MCF 10A (cell line): ENCODE measurements around the gene BRAF. TPM values are rescaled to one million over a fixed set of nuclear protein-coding genes. Genes with fewer than 3 reads are reported as not detected.

Experiments
- BruUV-seq: library from RNA; stranded (reverse); fragments of 400-500 nt; replicated peaks from 2 replicates; lab custom pipeline; 2021; lab: Mats Ljungman, UMichigan
- CTCF ChIA-PET: fragments of 300-600 bp; sonication (Branson Sonifier 250); formaldehyde crosslinking; extraction: SDS; loops from one replicate; lab custom pipeline; 2021; ENCODE audit warnings: antibody characterized with exemption, inconsistent platforms; lab: Yijun Ruan, JAX
- POLR2A ChIA-PET: fragments of 300-600, 350-650 bp; sonication (Branson Sonifier 250); formaldehyde crosslinking; extraction: SDS; loops from one replicate; lab custom pipeline; 2020; ENCODE audit warnings: antibody characterized with exemption, inconsistent platforms; lab: Yijun Ruan, JAX
- DNase-seq: peaks from one replicate; pipeline ENCODE4 v3.0.0-alpha.2; 2018; ENCODE audit not compliant: unreplicated experiment
- H3K27ac Mint-ChIP-seq: one replicate; pipeline ENCODE4 v1.8.0; 2022; ENCODE audit warnings: mild to moderate bottlenecking, low read depth, mixed read lengths; ENCODE audit not compliant: unreplicated experiment
- H3K27me3 Mint-ChIP-seq: one replicate; pipeline ENCODE4 v1.8.0; 2022; ENCODE audit warnings: mixed read lengths; ENCODE audit not compliant: insufficient read depth, unreplicated experiment
- H3K36me3 Mint-ChIP-seq: one replicate; pipeline ENCODE4 v1.8.0; 2022; ENCODE audit warnings: mild to moderate bottlenecking, moderate library complexity, mixed read lengths; ENCODE audit not compliant: insufficient read depth, unreplicated experiment
- H3K4me1 Mint-ChIP-seq: one replicate; pipeline ENCODE4 v1.8.0; 2022; ENCODE audit warnings: mixed read lengths; ENCODE audit not compliant: insufficient read depth, unreplicated experiment
- H3K4me3 Mint-ChIP-seq: one replicate; pipeline ENCODE4 v1.8.0; 2022; ENCODE audit warnings: mild to moderate bottlenecking, moderate library complexity, mixed read lengths; ENCODE audit not compliant: unreplicated experiment
- H3K9me3 Mint-ChIP-seq: one replicate; pipeline ENCODE4 v1.8.0; 2022; ENCODE audit warnings: mixed read lengths; ENCODE audit not compliant: unreplicated experiment
- CTCF ChIP-seq: fragments of 200-600 bp; IDR thresholded peaks from one replicate; pipeline ENCODE4 v1.8.0; 2022; ENCODE audit warnings: antibody characterized with exemption, mild to moderate bottlenecking; ENCODE audit not compliant: unreplicated experiment
- intact Hi-C: fragments of 100-400 bp; cut with micrococcal nuclease; formaldehyde crosslinking; loops from 2 replicates; pipeline ENCODE4 v1.14.1; 2022
- total RNA-seq: library from RNA; stranded (reverse); gene quantifications from 2 replicates; pipeline ENCODE4 v1.2.3, GENCODE V29; 2022

The BRAF gene
- total RNA-seq, 1 experiment from 2014 or later, result 33.7 TPM

GRCh38 chr7:140685407-140686087, 239.2 kb downstream of the BRAF start:
- no TSS peak for BruUV-seq
- H3K4me1 Mint-ChIP-seq, result no peaks in the 10 kb centered on the region
- ChIA-PET POLR2A (interaction anchor here (1.0 to 1.6 kb wide), 2 partner anchors 11 to 13 kb away, joined by 5 to 6 read pairs; partner anchors contain the start of genes ADCK2 and NDUFB2), CTCF (interaction anchor here (0.6 to 1.2 kb wide), 3 partner anchors 9 to 192 kb away, joined by 3 to 4 read pairs (median 3); no protein-coding TSS in a partner anchor)
- H3K36me3 Mint-ChIP-seq, result peaks cover 66% of the 10 kb centered on the region
- H3K9me3 Mint-ChIP-seq, result no peaks in the 10 kb centered on the region
- no peak for DNase-seq
- H3K4me3 Mint-ChIP-seq, result no peak overlapping the region
- H3K27ac Mint-ChIP-seq, result no peak overlapping the region
- no peak for TF ChIP-seq CTCF
- H3K27me3 Mint-ChIP-seq, result no peaks in the 10 kb centered on the region
- intact Hi-C loops, result no loop called here

- peaks cover 71% of the 10 kb centered on the region for H3K36me3 Mint-ChIP-seq
- no TSS peak for BruUV-seq
- DNase-seq, result no peak
- ChIA-PET POLR2A (interaction anchor here (1.2 kb wide), 1 partner anchor 11 kb away, joined by 3 read pairs; the partner anchor contains the start of gene ADCK2), CTCF (interaction anchor here (0.6 to 1.1 kb wide), 2 partner anchors 9 to 191 kb away, joined by 3 read pairs; no protein-coding TSS in a partner anchor)
- H3K9me3 Mint-ChIP-seq, result no peaks in the 10 kb centered on the region
- H3K27ac Mint-ChIP-seq, result no peak overlapping the region
- TF ChIP-seq CTCF, result no peak
- intact Hi-C loops, result no loop called here
- H3K4me1 Mint-ChIP-seq, result no peaks in the 10 kb centered on the region
- no peaks in the 10 kb centered on the region for H3K27me3 Mint-ChIP-seq
- no peak overlapping the region for H3K4me3 Mint-ChIP-seq
Observed at GRCh38 chr7:140684066-140684950, 240.4 kb downstream of the BRAF start.

- Mint-ChIP-seq H3K36me3 (peaks cover 76% of the 10 kb centered on the region), H3K4me1 (no peaks in the 10 kb centered on the region), H3K4me3 (no peak overlapping the region), H3K9me3 (no peaks in the 10 kb centered on the region), H3K27ac (no peak overlapping the region), H3K27me3 (no peaks in the 10 kb centered on the region)
- BruUV-seq, result no TSS peak
- CTCF ChIA-PET, result no interaction called here
- POLR2A ChIA-PET, result interaction anchor here (1.2 kb wide), 1 partner anchor 10 kb away, joined by 3 read pairs; the partner anchor contains the start of gene ADCK2
- no peak for DNase-seq
- no peak for TF ChIP-seq CTCF
- intact Hi-C loops, result no loop called here
Observed at GRCh38 chr7:140683657-140684056, 241.1 kb downstream of the BRAF start.

GRCh38 chr7:140681766-140682165, 243.0 kb downstream of the BRAF start:
- CTCF ChIA-PET, result interaction anchor here (0.6 to 0.7 kb wide), 2 partner anchors 9 to 28 kb away, joined by 3 to 4 read pairs; partner anchors contain the start of gene ADCK2

More at GRCh38 chr7:140681766-140682165, 243.0 kb downstream of the BRAF start:
- no peak for TF ChIP-seq CTCF
- Mint-ChIP-seq H3K27me3 (no peaks in the 10 kb centered on the region), H3K27ac (no peak overlapping the region), H3K9me3 (no peaks in the 10 kb centered on the region), H3K4me1 (no peaks in the 10 kb centered on the region), H3K4me3 (no peak overlapping the region), H3K36me3 (peaks cover 78% of the 10 kb centered on the region)
- POLR2A ChIA-PET, result no interaction called here
- no peak for DNase-seq
- intact Hi-C loops, result no loop called here
- no TSS peak for BruUV-seq
